Measurements from ENCODE around the gene OR1F1.
A peak's percentile ranks its signal among the peaks of the same experiment; 100 is the strongest.

The OR1F1 gene

GRCh38 chr16:3152277-3152990 lies 35.6 kb upstream of the OR1F1 start:
- TF ChIP-seq CTCF (IDR thresholded peaks at IDR 0.05; ENCODE audit: extremely low read depth, missing control alignments), result peak; percentile 62
- peak; percentile 64 for DNase-seq (ENCODE audit: low spot score)

- DNase-seq (ENCODE audit: low spot score), result no peak
- no peak for TF ChIP-seq CTCF (IDR thresholded peaks at IDR 0.05; ENCODE audit: extremely low read depth, missing control alignments)
These were observed 35.0 kb upstream of the OR1F1 start for GRCh38 chr16:3152991-3153368.

- TF ChIP-seq CTCF (IDR thresholded peaks at IDR 0.05; ENCODE audit: extremely low read depth, missing control alignments), result no peak
- DNase-seq (ENCODE audit: low spot score), result no peak
These were observed 32.8 kb upstream of the OR1F1 start for GRCh38 chr16:3155181-3155580.

- no peak for DNase-seq (ENCODE audit: low spot score)
- TF ChIP-seq CTCF (IDR thresholded peaks at IDR 0.05; ENCODE audit: extremely low read depth, missing control alignments), result no peak
These were observed 32.0 kb upstream of the OR1F1 start for GRCh38 chr16:3155972-3156371.

GRCh38 chr16:3157229-3158025 lies 30.6 kb upstream of the OR1F1 start:
- DNase-seq (ENCODE audit: low spot score), result no peak
- TF ChIP-seq CTCF (IDR thresholded peaks at IDR 0.05; ENCODE audit: extremely low read depth, missing control alignments), result no peak

- no peak for TF ChIP-seq CTCF (IDR thresholded peaks at IDR 0.05; ENCODE audit: extremely low read depth, missing control alignments)
- DNase-seq (ENCODE audit: low spot score), result no peak
These were observed 29.9 kb upstream of the OR1F1 start for GRCh38 chr16:3158026-3158509.
